ENCODE data around the gene INO80.

The INO80 gene

DNA sequence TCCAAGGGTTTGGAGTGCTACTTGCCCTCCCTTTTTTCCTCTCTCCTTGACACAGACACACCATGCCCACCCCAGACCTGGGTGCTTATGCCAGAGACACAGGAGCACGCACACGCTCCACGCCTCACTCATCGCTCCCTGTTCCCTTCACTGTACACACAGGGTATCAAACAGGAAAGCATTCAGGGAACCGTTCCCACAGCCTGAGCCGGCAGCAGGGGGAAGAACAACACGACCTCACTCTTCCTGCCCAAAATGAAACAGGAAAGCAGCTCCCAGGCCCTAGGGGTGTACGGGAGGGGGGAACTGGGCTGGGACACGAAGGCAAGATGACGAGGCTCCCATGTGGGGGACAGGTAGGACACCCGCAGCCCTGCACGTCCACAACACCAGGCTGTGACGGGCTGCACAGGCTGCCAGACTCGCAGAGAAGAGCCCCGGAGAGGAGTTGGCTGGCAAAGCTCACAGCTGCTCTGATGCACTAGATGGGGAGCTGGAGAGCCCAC is 175.7 kb downstream of the INO80 start:
- DNase-seq: no peak

DNA sequence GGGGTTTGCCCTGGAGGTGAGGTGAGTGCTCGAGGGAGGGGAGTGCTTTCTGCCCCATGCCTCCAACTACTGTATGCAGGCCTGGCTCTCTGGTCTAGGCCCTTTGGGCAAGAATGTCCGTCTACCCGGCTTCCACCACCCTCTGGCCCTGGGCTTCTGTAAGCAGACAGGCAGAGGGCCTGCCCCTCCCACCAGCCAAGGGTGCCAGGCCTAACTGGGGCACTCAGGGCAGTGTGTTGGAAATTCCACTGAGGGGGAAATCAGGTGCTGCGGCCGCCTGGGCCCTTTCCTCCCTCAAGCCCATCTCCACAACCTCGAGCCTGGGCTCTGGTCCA is 177.6 kb downstream of the INO80 start:
- no peak overlapping the region for H3K9ac ChIP-seq (ENCODE audit: low read length)
- H3K36me3 ChIP-seq (ENCODE audit: control insufficient read depth in 1 of 2, insufficient read depth in 2 of 2, low read depth in 1 of 2, low read length in 2 of 2): peaks cover 0 to 4% of the 10 kb centered on the region in 2 experiments
- H2BK15ac ChIP-seq (ENCODE audit: low read depth, poor library complexity, severe bottlenecking): no peak overlapping the region
- H2BK12ac ChIP-seq (ENCODE audit: low read length in 2 of 2): no peak overlapping the region
- WGBS: 92% methylated on average over 3 of the region's 6 CpGs
- peak overlapping the region in 1 of 2 experiments; percentile 38 for H3K18ac ChIP-seq (ENCODE audit: low read depth in 1 of 2, low read length in 2 of 2)
- no peak for DNase-seq
- H3K4me1 ChIP-seq (ENCODE audit: control insufficient read depth, insufficient read depth, low read depth, low read length): peaks cover 36% of the 10 kb centered on the region
- peaks cover 4 to 23% of the 10 kb centered on the region in 2 experiments for H3K27me3 ChIP-seq (ENCODE audit: control insufficient read depth in 1 of 2, insufficient read depth in 1 of 2, low read length in 2 of 2)
- peak overlapping the region; percentile 34 for H4K91ac ChIP-seq (ENCODE audit: low read length)
- H3K9me3 ChIP-seq (ENCODE audit: control insufficient read depth, low read length): no peaks in the 10 kb centered on the region
- H3K27ac ChIP-seq (ENCODE audit: low read length, poor library complexity, severe bottlenecking): no peak overlapping the region
- no peak overlapping the region for H3K4ac ChIP-seq (ENCODE audit: low read depth in 1 of 2, low read length in 2 of 2)
- no peak overlapping the region for H3K4me2 ChIP-seq (ENCODE audit: low read length, poor library complexity, severe bottlenecking)
- no peak overlapping the region for H3K14ac ChIP-seq (ENCODE audit: low read length in 2 of 2)
- H2BK5ac ChIP-seq (ENCODE audit: low read depth, low read length, poor library complexity, severe bottlenecking): no peak overlapping the region
- H3K79me1 ChIP-seq (replicated peaks; ENCODE audit: low read length, poor library complexity, severe bottlenecking): no peaks in the 10 kb centered on the region
- no peak overlapping the region for H3K4me3 ChIP-seq (ENCODE audit: insufficient read depth in 1 of 2, low read depth in 1 of 2, low read length in 2 of 2)
- H2AFZ ChIP-seq (ENCODE audit: low read depth, low read length): no peak overlapping the region
- no peak overlapping the region for H2BK120ac ChIP-seq (ENCODE audit: low read depth, low read length)
- no peak overlapping the region for H3K23ac ChIP-seq (ENCODE audit: low read length in 2 of 2)
- no peak overlapping the region for H4K8ac ChIP-seq (ENCODE audit: low read length)
- H2AK5ac ChIP-seq (ENCODE audit: low read length, severe bottlenecking): no peak overlapping the region

More for the DNA sequence above, 175.7 kb downstream of the INO80 start:
- H2BK120ac ChIP-seq (ENCODE audit: low read depth, low read length): no peak overlapping the region
- H3K4me1 ChIP-seq (ENCODE audit: control insufficient read depth, insufficient read depth, low read depth, low read length): peaks cover 32% of the 10 kb centered on the region
- no peak overlapping the region for H3K4me3 ChIP-seq (ENCODE audit: insufficient read depth in 1 of 2, low read depth in 1 of 2, low read length in 2 of 2)
- H3K27ac ChIP-seq (ENCODE audit: low read length, poor library complexity, severe bottlenecking): no peak overlapping the region
- peak overlapping the region; percentile 36 for H4K91ac ChIP-seq (ENCODE audit: low read length)
- peak overlapping the region in 1 of 2 experiments; percentile 46 for H3K18ac ChIP-seq (ENCODE audit: low read depth in 1 of 2, low read length in 2 of 2)
- H3K79me1 ChIP-seq (replicated peaks; ENCODE audit: low read length, poor library complexity, severe bottlenecking): no peaks in the 10 kb centered on the region
- peaks cover 3 to 19% of the 10 kb centered on the region in 2 experiments for H3K27me3 ChIP-seq (ENCODE audit: control insufficient read depth in 1 of 2, insufficient read depth in 1 of 2, low read length in 2 of 2)
- H3K4ac ChIP-seq (ENCODE audit: low read depth in 1 of 2, low read length in 2 of 2): peak overlapping the region in 1 of 2 experiments; percentile 59
- H3K23ac ChIP-seq (ENCODE audit: low read length in 2 of 2): peak overlapping the region in 1 of 2 experiments; percentile 62
- 72% methylated on average over 15 of the region's 15 CpGs for WGBS
- H3K9me3 ChIP-seq (ENCODE audit: control insufficient read depth, low read length): no peaks in the 10 kb centered on the region
- H4K8ac ChIP-seq (ENCODE audit: low read length): no peak overlapping the region
- peak overlapping the region; percentile 23 for H2AFZ ChIP-seq (ENCODE audit: low read depth, low read length)
- peak overlapping the region in 1 of 2 experiments; percentile 97 for H2BK12ac ChIP-seq (ENCODE audit: low read length in 2 of 2)
- peak overlapping the region; percentile 1 for H2BK15ac ChIP-seq (ENCODE audit: low read depth, poor library complexity, severe bottlenecking)
- peak overlapping the region in 1 of 2 experiments; percentile 56 for H3K14ac ChIP-seq (ENCODE audit: low read length in 2 of 2)
- no peak overlapping the region for H3K4me2 ChIP-seq (ENCODE audit: low read length, poor library complexity, severe bottlenecking)
- peaks cover 0 to 4% of the 10 kb centered on the region in 2 experiments for H3K36me3 ChIP-seq (ENCODE audit: control insufficient read depth in 1 of 2, insufficient read depth in 2 of 2, low read depth in 1 of 2, low read length in 2 of 2)
- peak overlapping the region; percentile 24 for H2AK5ac ChIP-seq (ENCODE audit: low read length, severe bottlenecking)
- no peak overlapping the region for H3K9ac ChIP-seq (ENCODE audit: low read length)
- H2BK5ac ChIP-seq (ENCODE audit: low read depth, low read length, poor library complexity, severe bottlenecking): no peak overlapping the region

DNA sequence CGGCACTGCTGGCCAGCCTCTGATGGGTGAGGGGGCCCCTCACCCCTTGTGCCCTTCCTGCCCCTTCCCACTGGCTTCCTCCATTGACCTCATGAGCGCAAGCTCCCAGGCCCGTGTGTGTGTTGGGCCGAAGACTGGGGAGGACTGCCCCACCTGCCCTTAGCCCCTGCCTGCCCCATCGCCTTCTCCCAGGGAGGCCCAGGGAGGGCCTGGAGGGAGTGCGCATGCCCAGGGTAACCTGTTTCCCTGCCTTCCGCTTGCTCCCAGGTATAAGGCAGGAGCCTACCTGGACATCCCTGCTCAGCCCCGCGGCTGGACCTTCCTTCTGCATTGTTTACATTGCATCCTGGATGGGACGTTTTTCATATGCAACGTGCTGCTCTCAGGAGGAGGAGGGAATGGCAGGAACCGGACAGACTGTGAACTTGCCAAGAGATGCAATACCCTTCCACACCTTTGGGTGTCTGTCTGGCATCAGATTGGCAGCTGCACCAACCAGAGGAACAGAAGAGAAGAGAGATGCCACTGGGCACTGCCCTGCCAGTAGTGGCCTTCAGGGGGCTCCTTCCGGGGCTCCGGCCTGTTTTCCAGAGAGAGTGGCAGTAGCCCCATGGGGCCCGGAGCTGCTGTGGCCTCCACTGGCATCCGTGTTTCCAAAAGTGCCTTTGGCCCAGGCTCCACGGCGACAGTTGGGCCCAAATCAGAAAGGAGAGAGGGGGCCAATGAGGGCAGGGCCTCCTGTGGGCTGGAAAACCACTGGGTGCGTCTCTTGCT is 178.1 kb downstream of the INO80 start:
- no peak overlapping the region for H3K27ac ChIP-seq (ENCODE audit: low read length, poor library complexity, severe bottlenecking)
- H2BK12ac ChIP-seq (ENCODE audit: low read length in 2 of 2): peak overlapping the region in 1 of 2 experiments; percentile 21
- peak overlapping the region; percentile 41 for H4K91ac ChIP-seq (ENCODE audit: low read length)
- H2AFZ ChIP-seq (ENCODE audit: low read depth, low read length): no peak overlapping the region
- no peak overlapping the region for H3K14ac ChIP-seq (ENCODE audit: low read length in 2 of 2)
- no peak overlapping the region for H3K4me3 ChIP-seq (ENCODE audit: insufficient read depth in 1 of 2, low read depth in 1 of 2, low read length in 2 of 2)
- H3K9me3 ChIP-seq (ENCODE audit: control insufficient read depth, low read length): no peaks in the 10 kb centered on the region
- no peaks in the 10 kb centered on the region for H3K79me1 ChIP-seq (replicated peaks; ENCODE audit: low read length, poor library complexity, severe bottlenecking)
- H3K9ac ChIP-seq (ENCODE audit: low read length): no peak overlapping the region
- H3K4me2 ChIP-seq (ENCODE audit: low read length, poor library complexity, severe bottlenecking): no peak overlapping the region
- no peak for DNase-seq
- no peak overlapping the region for H4K8ac ChIP-seq (ENCODE audit: low read length)
- no peak overlapping the region for H2BK5ac ChIP-seq (ENCODE audit: low read depth, low read length, poor library complexity, severe bottlenecking)
- peaks cover 37% of the 10 kb centered on the region for H3K4me1 ChIP-seq (ENCODE audit: control insufficient read depth, insufficient read depth, low read depth, low read length)
- H2BK15ac ChIP-seq (ENCODE audit: low read depth, poor library complexity, severe bottlenecking): no peak overlapping the region
- WGBS: 74% methylated on average over 19 of the region's 19 CpGs
- H3K23ac ChIP-seq (ENCODE audit: low read length in 2 of 2): no peak overlapping the region
- no peak overlapping the region for H2AK5ac ChIP-seq (ENCODE audit: low read length, severe bottlenecking)
- H2BK120ac ChIP-seq (ENCODE audit: low read depth, low read length): no peak overlapping the region
- H3K4ac ChIP-seq (ENCODE audit: low read depth in 1 of 2, low read length in 2 of 2): no peak overlapping the region
- H3K36me3 ChIP-seq (ENCODE audit: control insufficient read depth in 1 of 2, insufficient read depth in 2 of 2, low read depth in 1 of 2, low read length in 2 of 2): peaks cover 0 to 4% of the 10 kb centered on the region in 2 experiments
- H3K18ac ChIP-seq (ENCODE audit: low read depth in 1 of 2, low read length in 2 of 2): peak overlapping the region in 1 of 2 experiments; percentile 38
- H3K27me3 ChIP-seq (ENCODE audit: control insufficient read depth in 1 of 2, insufficient read depth in 1 of 2, low read length in 2 of 2): peaks cover 6 to 28% of the 10 kb centered on the region in 2 experiments
